K562 (cell line): ENCODE data around the gene TSEN34. TPM values are rescaled to one million over a fixed set of nuclear protein-coding genes. Genes with fewer than 3 reads are reported as not detected.

Experiments used
- ASH1L ChIP-seq: fragments of 450-650 bp; IDR thresholded peaks from 2 replicates; pipeline ENCODE4 v1.6.1; 2018; ENCODE audit warnings: borderline replicate concordance, mild to moderate bottlenecking, low read depth; ENCODE audit not compliant: partially characterized antibody
- BRF2 ChIP-seq: IDR thresholded peaks from 3 replicates; pipeline ENCODE4 v1.6.1; 2011; ENCODE audit warnings: borderline replicate concordance, mild to moderate bottlenecking; ENCODE audit not compliant: insufficient read length, insufficient read depth
- ELF4 ChIP-seq: fragments of 450-650 bp; formaldehyde crosslinking; IDR thresholded peaks from 2 replicates; pipeline ENCODE4 v1.4.0; 2022; ENCODE audit warnings: missing genetic modification characterization
- FOXJ3 ChIP-seq: sonication (generic); formaldehyde crosslinking; IDR thresholded peaks from 2 replicates; pipeline ENCODE4 v1.4.0; 2020; ENCODE audit warnings: mild to moderate bottlenecking, missing genetic modification reagents
- HEY1 ChIP-seq: fragments of 250-450 bp; sonication (Bioruptor Pico); IDR thresholded peaks from 2 replicates; pipeline ENCODE4 v1.5.0; 2020; ENCODE audit warnings: mild to moderate bottlenecking, moderate library complexity, borderline replicate concordance
- HNRNPLL ChIP-seq: fragments of 200-400 bp; formaldehyde crosslinking; IDR thresholded peaks from 2 replicates; pipeline ENCODE4 v1.6.1; 2017; ENCODE audit warnings: low read length, low read depth, mild to moderate bottlenecking; ENCODE audit not compliant: poor library complexity, severe bottlenecking
- MNT ChIP-seq, 2 experiments: fragments of 450-650 bp; conservative IDR thresholded peaks; 2 replicates each; pipeline ENCODE4 v1.6.1; 2017; ENCODE audit warnings: mild to moderate bottlenecking in 2 of 2, moderate library complexity in 2 of 2
- MXI1 ChIP-seq: IDR thresholded peaks from 2 replicates; pipeline ENCODE4 v1.6.1; 2011; ENCODE audit warnings: low read depth, mild to moderate bottlenecking, improper control_type of control experiment, low read length
- PHB2 ChIP-seq: fragments of 450-650 bp; IDR thresholded peaks from 2 replicates; pipeline ENCODE4 v1.6.1; 2017; ENCODE audit warnings: low read depth
- RBM34 ChIP-seq: fragments of 200-400 bp; formaldehyde crosslinking; IDR thresholded peaks from 2 replicates; pipeline ENCODE4 v1.6.1; 2018; ENCODE audit warnings: low read length, borderline replicate concordance; ENCODE audit not compliant: insufficient read depth
- RFX5 ChIP-seq: IDR thresholded peaks from 2 replicates; pipeline ENCODE4 v1.6.1; 2011; ENCODE audit warnings: low read depth, mild to moderate bottlenecking, improper control_type of control experiment, low read length
- SIN3A ChIP-seq, 2 experiments: fragments of 150-350 bp in 1 of 2; IDR thresholded peaks; 2 replicates each; pipeline ENCODE4 v1.6.1; 2011 to 2016; ENCODE audit warnings: borderline replicate concordance in 2 of 2, low read depth in 2 of 2, low read length in 2 of 2, mild to moderate bottlenecking in 2 of 2, moderate library complexity in 2 of 2; ENCODE audit not compliant: control insufficient read depth in 1 of 2
- SP1 ChIP-seq: sonication (generic); formaldehyde crosslinking; IDR thresholded peaks from 2 replicates; pipeline ENCODE4 v1.8.1; 2022; ENCODE audit warnings: mild to moderate bottlenecking, missing genetic modification reagents
- STAT5B ChIP-seq: fragments of 250-450 bp; sonication (Bioruptor Pico); IDR thresholded peaks from 2 replicates; pipeline ENCODE4 v1.8.0; 2021; ENCODE audit warnings: mild to moderate bottlenecking, inconsistent platforms
- WHSC1 ChIP-seq: IDR thresholded peaks from one replicate; pipeline ENCODE4 v1.6.1; 2012; ENCODE audit warnings: low read length, control low read depth, inconsistent platforms
- ZBED1 ChIP-seq: IDR thresholded peaks from 2 replicates; pipeline ENCODE4 v1.6.1; 2014
- ZBTB1 ChIP-seq: sonication (generic); formaldehyde crosslinking; IDR thresholded peaks from 2 replicates; pipeline ENCODE4 v1.8.1; 2023; ENCODE audit warnings: missing genetic modification reagents, low read depth, mild to moderate bottlenecking, borderline replicate concordance
- ZNF395 ChIP-seq: fragments of 200-800 bp; sonication (Bioruptor generic); IDR thresholded peaks from 2 replicates; pipeline ENCODE4 v1.6.1; 2017; ENCODE audit warnings: missing genetic modification characterization, missing compliant biosample characterization
- ZNF408 ChIP-seq: fragments of 250-450 bp; sonication (Bioruptor Pico); IDR thresholded peaks from 2 replicates; pipeline ENCODE4 v1.4.0; 2020; ENCODE audit warnings: low read depth, mild to moderate bottlenecking, moderate library complexity
- ZNF778 ChIP-seq: fragments of 450-650 bp; formaldehyde crosslinking; IDR thresholded peaks from 2 replicates; pipeline ENCODE4 v1.4.0; 2020; ENCODE audit warnings: mild to moderate bottlenecking, moderate library complexity
- polyA plus RNA-seq, 8 experiments: library from polyadenylated mRNA; depleted of rRNA in 4 of 8; stranded (reverse) in 5 of 8; unstranded in 3 of 8; fragments of >200 nt; fragmentation: Nextera tagmentation in 2 of 8; fragmentation: Illumina TruSeq in 1 of 8; extraction: Ambion mirVana in 2 of 8; extraction: Trizol in 1 of 8; gene quantifications; 2 replicates each; pipeline versions ENCODE4 v1.2.1 to v1.2.3, GENCODE V29; 2011 to 2014; ENCODE audit warnings: inconsistent platforms in 1 of 8, missing spikeins in 1 of 8
- total RNA-seq, 7 experiments: library from RNA; depleted of rRNA in 6 of 7; stranded (reverse); fragments of >200 nt in 6 of 7; fragmentation: Illumina TruSeq in 2 of 7; extraction: Trizol in 2 of 7; gene quantifications; 2 replicates each; pipeline versions ENCODE4 v1.2.1 to v1.2.3, GENCODE V29; 2011 to 2021; ENCODE audit warnings: low replicate concordance in 1 of 7
- TF ChIP-seq, protein P1 (sequence below): sonication (generic); formaldehyde crosslinking; IDR thresholded peaks from 2 replicates; pipeline ENCODE4 v1.8.1; 2022; ENCODE audit warnings: missing genetic modification reagents
- TF ChIP-seq, protein P2 (sequence below), 2 experiments: fragments of 250-450 bp in 1 of 2; fragments of 450-650 bp in 1 of 2; sonication (Bioruptor Pico) in 1 of 2; IDR thresholded peaks; 2 replicates each; pipeline versions ENCODE4 v1.6.1 to v1.8.0; 2016 to 2021; ENCODE audit warnings: mild to moderate bottlenecking in 2 of 2, moderate library complexity in 2 of 2, missing compliant biosample characterization in 1 of 2, missing genetic modification characterization in 1 of 2

Gene TSEN34
- total and polyA plus RNA-seq, 9 of the 15 experiments (the other 6 are each of a cell fraction or from before 2014, with no cell fraction given), result 3.1 to 57.6 (median 29.5) TPM

DNA sequence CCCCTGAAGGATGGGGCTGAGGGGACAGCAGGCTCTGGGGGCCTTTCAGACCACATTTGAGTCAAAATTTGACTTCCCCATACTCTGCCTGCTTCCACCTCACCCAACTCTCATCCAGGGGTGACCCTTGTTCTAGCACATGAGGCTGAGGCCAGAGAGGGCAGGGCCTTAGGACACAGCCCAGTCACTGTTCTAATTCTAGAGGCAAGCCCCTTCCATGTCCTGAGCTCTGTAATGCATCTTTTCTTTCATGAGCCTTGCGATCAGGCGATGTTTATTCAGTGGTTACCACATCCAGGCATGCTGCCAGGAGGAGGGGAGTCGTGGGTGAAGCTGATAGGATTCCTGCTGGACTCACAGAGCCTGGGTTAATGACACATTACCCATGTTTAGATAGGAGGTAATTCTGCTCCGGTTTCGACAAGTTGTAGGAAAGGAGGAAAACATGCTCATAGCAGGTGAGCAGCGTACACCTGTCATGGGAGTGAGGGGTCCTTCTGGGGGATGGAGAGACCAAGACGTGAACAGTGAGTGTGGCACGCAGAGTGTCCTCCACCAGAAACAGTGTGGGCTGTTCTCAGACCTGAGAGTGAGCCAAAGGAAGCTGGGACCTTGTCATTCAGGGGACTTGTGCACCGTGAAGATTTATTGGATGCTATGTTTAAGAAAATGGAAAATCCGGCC, 18.8 kb downstream of the TSEN34 start (continued):
- TF ChIP-seq MNT (conservative IDR thresholded peaks at IDR 0.05) (peak; percentile 62 to 81), MXI1 (no peak), HEY1 (CRISPR knock-in tag) (no peak), ZNF395 (no peak), ASH1L (no peak), ZBED1 (no peak), ZNF778 (no peak), FOXJ3 (CRISPR knock-in tag) (no peak), BRF2 (no peak), RFX5 (no peak), PHB2 (no peak), HNRNPLL (no peak), ZBTB1 (no peak), SIN3A (IDR thresholded peaks at IDR 0.05; ENCODE audit: borderline replicate concordance in 2 of 2, control insufficient read depth in 1 of 2, low read depth in 2 of 2, low read length in 2 of 2) (no peak), STAT5B (no peak), SP1 (CRISPR knock-in tag) (peak; percentile 38; the same call in 1 of the 2 replicates), ELF4 (CRISPR knock-in tag) (no peak), ZNF408 (CRISPR knock-in tag) (no peak), RBM34 (no peak), WHSC1 (no peak)
- TF ChIP-seq, protein P1, sequence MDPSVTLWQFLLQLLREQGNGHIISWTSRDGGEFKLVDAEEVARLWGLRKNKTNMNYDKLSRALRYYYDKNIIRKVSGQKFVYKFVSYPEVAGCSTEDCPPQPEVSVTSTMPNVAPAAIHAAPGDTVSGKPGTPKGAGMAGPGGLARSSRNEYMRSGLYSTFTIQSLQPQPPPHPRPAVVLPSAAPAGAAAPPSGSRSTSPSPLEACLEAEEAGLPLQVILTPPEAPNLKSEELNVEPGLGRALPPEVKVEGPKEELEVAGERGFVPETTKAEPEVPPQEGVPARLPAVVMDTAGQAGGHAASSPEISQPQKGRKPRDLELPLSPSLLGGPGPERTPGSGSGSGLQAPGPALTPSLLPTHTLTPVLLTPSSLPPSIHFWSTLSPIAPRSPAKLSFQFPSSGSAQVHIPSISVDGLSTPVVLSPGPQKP (CRISPR knock-in tag), result no peak
- TF ChIP-seq, protein P2, sequence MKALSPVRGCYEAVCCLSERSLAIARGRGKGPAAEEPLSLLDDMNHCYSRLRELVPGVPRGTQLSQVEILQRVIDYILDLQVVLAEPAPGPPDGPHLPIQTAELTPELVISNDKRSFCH (CRISPR knock-in tag; IDR thresholded peaks at IDR 0.05), result no peak
- TF ChIP-seq, protein P2 (tag; IDR thresholded peaks at IDR 0.05), result no peak
